SU-DHL-6 (cell line): Measurements from ENCODE around the gene ARMCX4.

ENCODE experiments used
- CTCF ChIP-seq: fragments of 200-600 bp; sonication (generic); IDR thresholded peaks from one replicate; pipeline ENCODE4 v1.5.1; 2017; ENCODE audit warnings: antibody characterized with exemption, mild to moderate bottlenecking, low read length, moderate library complexity; ENCODE audit not compliant: insufficient read depth, poor library complexity, severe bottlenecking
- EZH2phosphoT487 ChIP-seq: fragments of 200-600 bp; sonication (generic), shearing (Covaris generic); conservative IDR thresholded peaks from 2 replicates; pipeline ENCODE4 v1.6.1; 2018; ENCODE audit warnings: mild to moderate bottlenecking, antibody characterized with exemption, low read length, moderate library complexity, mixed read lengths

- TF ChIP-seq CTCF = no peak
- no peak for TF ChIP-seq EZH2phosphoT487
These were observed 6.7 kb downstream of the ARMCX4 start for GRCh38 chrX:101491943-101492342.
